H9 (cell line): ENCODE data around the gene NRP2. TPM values are rescaled to one million over a fixed set of nuclear protein-coding genes. Genes with fewer than 3 reads are reported as not detected.
A peak's percentile ranks its signal among the peaks of the same experiment; 100 is the strongest.

Experiments used
- DNase-seq: peaks from one replicate; pipeline ENCODE4 v3.0.0-alpha.2; 2017
- H2AFZ ChIP-seq: one replicate; pipeline ENCODE4 v1.6.1; 2013; ENCODE audit warnings: mild to moderate bottlenecking, low read length, control low read depth, moderate library complexity
- H2AK5ac ChIP-seq: 2 replicates; pipeline ENCODE4 v1.6.1; 2013; ENCODE audit warnings: low read length, control low read depth, mixed read lengths; ENCODE audit not compliant: insufficient read length
- H2BK120ac ChIP-seq: one replicate; pipeline ENCODE4 v1.6.1; 2013; ENCODE audit warnings: low read depth, mild to moderate bottlenecking, low read length, control low read depth, inconsistent platforms; ENCODE audit not compliant: poor library complexity, severe bottlenecking
- H2BK12ac ChIP-seq: 2 replicates; pipeline ENCODE4 v1.6.1; 2013; ENCODE audit warnings: low read length, control low read depth, mixed read lengths, low read depth; ENCODE audit not compliant: insufficient read length
- H2BK15ac ChIP-seq: 2 replicates; pipeline ENCODE4 v1.6.1; 2013; ENCODE audit warnings: low read depth, low read length, control low read depth
- H2BK20ac ChIP-seq: one replicate; pipeline ENCODE4 v1.6.1; 2013; ENCODE audit warnings: low read depth, mild to moderate bottlenecking, low read length, control low read depth, inconsistent platforms; ENCODE audit not compliant: poor library complexity, severe bottlenecking
- H2BK5ac ChIP-seq: 2 replicates; pipeline ENCODE4 v1.6.1; 2013; ENCODE audit warnings: low read length, control low read depth, mixed read lengths; ENCODE audit not compliant: insufficient read length
- H3K14ac ChIP-seq: 2 replicates; pipeline ENCODE4 v1.6.1; 2013; ENCODE audit warnings: low read length, control low read depth; ENCODE audit not compliant: insufficient read depth
- H3K18ac ChIP-seq: 2 replicates; pipeline ENCODE4 v1.6.1; 2013; ENCODE audit warnings: low read depth, mild to moderate bottlenecking, mixed read lengths, low read length, control low read depth; ENCODE audit not compliant: insufficient read length
- H3K23ac ChIP-seq: 2 replicates; pipeline ENCODE4 v1.6.1; 2013; ENCODE audit warnings: low read length, control low read depth, mixed read lengths, low read depth; ENCODE audit not compliant: insufficient read length
- H3K23me2 ChIP-seq: 2 replicates; pipeline ENCODE4 v1.6.1; 2013; ENCODE audit warnings: low read depth, mild to moderate bottlenecking, mixed read lengths, low read length, control low read depth; ENCODE audit not compliant: insufficient read length, poor library complexity, severe bottlenecking
- H3K27ac ChIP-seq: 2 replicates; pipeline ENCODE4 v1.5.1; 2013; ENCODE audit warnings: low read length, control low read depth, mixed read lengths, low read depth; ENCODE audit not compliant: insufficient read length
- H3K27me3 ChIP-seq: 2 replicates; pipeline ENCODE4 v1.6.1; 2013; ENCODE audit warnings: low read length, control low read depth, inconsistent platforms; ENCODE audit not compliant: insufficient read depth
- H3K4ac ChIP-seq: 2 replicates; pipeline ENCODE4 v1.6.1; 2013; ENCODE audit warnings: low read depth, mild to moderate bottlenecking, control low read depth, inconsistent platforms, low read length, moderate library complexity
- H3K4me1 ChIP-seq: 2 replicates; pipeline ENCODE4 v1.6.1; 2013; ENCODE audit warnings: low read length, control low read depth, inconsistent platforms; ENCODE audit not compliant: insufficient read depth
- H3K4me2 ChIP-seq: 2 replicates; pipeline ENCODE4 v1.6.1; 2013; ENCODE audit warnings: low read length, control low read depth, mixed read lengths; ENCODE audit not compliant: insufficient read length, insufficient read depth
- H3K56ac ChIP-seq: 2 replicates; pipeline ENCODE4 v1.6.1; 2013; ENCODE audit warnings: low read depth, mild to moderate bottlenecking, mixed read lengths, low read length, control low read depth; ENCODE audit not compliant: insufficient read length
- H3K79me1 ChIP-seq: 2 replicates; pipeline ENCODE4 v1.6.1; 2013; ENCODE audit warnings: low read depth, mild to moderate bottlenecking, moderate library complexity, low read length, control low read depth, inconsistent platforms; ENCODE audit not compliant: insufficient read depth, poor library complexity, severe bottlenecking
- H3K79me2 ChIP-seq: 2 replicates; pipeline ENCODE4 v1.6.1; 2013; ENCODE audit warnings: low read length, control low read depth, inconsistent platforms; ENCODE audit not compliant: insufficient read depth
- H3K9ac ChIP-seq: 2 replicates; pipeline ENCODE4 v1.6.1; 2013; ENCODE audit warnings: low read length, control low read depth, mixed read lengths; ENCODE audit not compliant: insufficient read length; ENCODE audit errors: extremely low read depth
- H3K9me3 ChIP-seq: one replicate; pipeline ENCODE4 v1.6.1; 2013; ENCODE audit warnings: low read depth, low read length, inconsistent platforms; ENCODE audit not compliant: control insufficient read depth
- H3T11ph ChIP-seq: one replicate; pipeline ENCODE4 v1.6.1; 2013; ENCODE audit warnings: mild to moderate bottlenecking, low read length, control low read depth, inconsistent platforms
- H4K20me1 ChIP-seq: one replicate; pipeline ENCODE4 v1.6.1; 2013; ENCODE audit not compliant: control insufficient read depth, insufficient read length, insufficient read depth
- H4K5ac ChIP-seq: 2 replicates; pipeline ENCODE4 v1.6.1; 2013; ENCODE audit warnings: low read depth, mild to moderate bottlenecking, mixed read lengths, low read length, control low read depth; ENCODE audit not compliant: insufficient read length
- H4K8ac ChIP-seq: replicated peaks from 2 replicates; pipeline ENCODE4 v1.6.1; 2013; ENCODE audit warnings: low read length, control low read depth, mixed read lengths, low read depth; ENCODE audit not compliant: insufficient read length
- H4K91ac ChIP-seq: 2 replicates; pipeline ENCODE4 v1.6.1; 2013; ENCODE audit warnings: low read depth, mild to moderate bottlenecking, moderate library complexity, mixed read lengths, low read length, control low read depth; ENCODE audit not compliant: insufficient read length
- H3K27ac Mint-ChIP-seq, 3 experiments: 2 replicates in 2 of 3; 3 replicates in 1 of 3; pipeline ENCODE4 v1.8.0; 2020 to 2021; ENCODE audit warnings: mixed read lengths in 3 of 3, mild to moderate bottlenecking in 1 of 3, moderate library complexity in 1 of 3
- H3K27me3 Mint-ChIP-seq: 2 replicates; pipeline ENCODE4 v1.8.0; 2021; ENCODE audit warnings: low read depth, mild to moderate bottlenecking, moderate library complexity, mixed read lengths
- H3K36me3 Mint-ChIP-seq, 3 experiments: 2 replicates in 2 of 3; 3 replicates in 1 of 3; pipeline ENCODE4 v1.8.0; 2020 to 2021; ENCODE audit warnings: low read depth in 3 of 3, mixed read lengths in 3 of 3; ENCODE audit not compliant: insufficient read depth in 1 of 3
- H3K4me1 Mint-ChIP-seq, 2 experiments: 2 replicates each; pipeline ENCODE4 v1.8.0; 2020; ENCODE audit warnings: mixed read lengths in 2 of 2
- H3K4me3 Mint-ChIP-seq, 2 experiments: 2 replicates in 1 of 2; 3 replicates in 1 of 2; pipeline ENCODE4 v1.8.0; 2020 to 2021; ENCODE audit warnings: mild to moderate bottlenecking in 2 of 2, mixed read lengths in 2 of 2, moderate library complexity in 1 of 2
- H3K9me3 Mint-ChIP-seq, 2 experiments: 2 replicates in 1 of 2; 3 replicates in 1 of 2; pipeline ENCODE4 v1.8.0; 2020; ENCODE audit warnings: mild to moderate bottlenecking in 2 of 2, mixed read lengths in 2 of 2, moderate library complexity in 1 of 2
- WGBS: extraction: QIAGEN DNeasy Blood & Tissue Kit; methylation state at CpG from one replicate; pipeline ENCODE4 v1.1.7; 2013; ENCODE audit warnings: missing lambda C conversion rate, low lambda C conversion rate, mixed read lengths; ENCODE audit not compliant: insufficient read length; ENCODE audit errors: extremely low coverage; 5-methylcytosine and 5-hydroxymethylcytosine counted together
- total RNA-seq: library from RNA; stranded (reverse); gene quantifications from 2 replicates; pipeline ENCODE4 v1.2.1, GENCODE V29; 2021
- TF ChIP-seq, protein P1 (sequence below): fragments of 200-600 bp; sonication (generic); conservative IDR thresholded peaks from 3 replicates; pipeline ENCODE4 v1.8.0; 2021; ENCODE audit warnings: antibody characterized with exemption, mild to moderate bottlenecking

NRP2 gene
- total RNA-seq, 1 experiment from 2014 or later: 19.7 TPM

DNA sequence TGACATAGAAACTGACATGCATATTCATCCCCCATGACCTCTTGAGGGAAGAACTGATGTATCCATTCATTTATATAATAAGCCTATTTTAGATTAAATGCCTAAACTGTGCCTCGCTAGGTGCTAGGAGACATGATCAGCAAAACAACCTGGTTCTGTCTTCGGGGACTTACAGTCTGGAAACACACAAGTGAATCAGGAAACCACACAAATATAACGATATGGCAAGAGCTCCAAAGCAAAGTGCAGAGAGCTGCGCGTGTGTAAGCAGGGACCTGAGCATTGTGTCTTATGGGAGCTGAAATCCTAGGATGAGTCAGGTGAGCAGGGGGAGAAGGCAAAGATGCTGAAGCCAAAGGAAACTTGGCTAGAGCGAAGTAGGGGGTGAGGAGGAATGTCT is 120.6 kb downstream of the NRP2 start:
- Histone ChIP-seq H2AK5ac (no peak overlapping the region), H2BK15ac (no peak overlapping the region), H3K79me2 (no peaks in the 10 kb centered on the region), H3K9ac (no peak overlapping the region), H3K4ac (no peak overlapping the region), H4K8ac (no peak overlapping the region), H3K4me1 (no peaks in the 10 kb centered on the region), H3K27me3 (no peaks in the 10 kb centered on the region), H4K5ac (no peak overlapping the region), H4K20me1 (no peaks in the 10 kb centered on the region), H3K79me1 (no peaks in the 10 kb centered on the region), H3K18ac (no peak overlapping the region), H2BK5ac (no peak overlapping the region), H3K9me3 (no peaks in the 10 kb centered on the region), H3K23ac (no peak overlapping the region), H2BK12ac (no peak overlapping the region), H4K91ac (no peak overlapping the region), H3K56ac (no peak overlapping the region), H3T11ph (no peak overlapping the region), H2BK120ac (no peak overlapping the region), H3K4me2 (no peak overlapping the region), H3K23me2 (no peaks in the 10 kb centered on the region), H3K14ac (no peak overlapping the region), H2BK20ac (no peak overlapping the region), H3K27ac (no peak overlapping the region), H2AFZ (no peak overlapping the region)
- peaks cover 13 to 18% (median 17%) of the 10 kb centered on the region in 3 experiments for H3K36me3 Mint-ChIP-seq
- peaks cover 16 to 18% of the 10 kb centered on the region in 2 experiments for H3K9me3 Mint-ChIP-seq
- WGBS: no CpG with 5 or more reads among the region's 6 CpGs
- H3K27ac Mint-ChIP-seq: peak overlapping the region in 1 of 3 experiments; percentile 32; a peak in 1 of 7 replicates
- DNase-seq: no peak
- H3K4me3 Mint-ChIP-seq: no peak overlapping the region
- TF ChIP-seq, protein P1, sequence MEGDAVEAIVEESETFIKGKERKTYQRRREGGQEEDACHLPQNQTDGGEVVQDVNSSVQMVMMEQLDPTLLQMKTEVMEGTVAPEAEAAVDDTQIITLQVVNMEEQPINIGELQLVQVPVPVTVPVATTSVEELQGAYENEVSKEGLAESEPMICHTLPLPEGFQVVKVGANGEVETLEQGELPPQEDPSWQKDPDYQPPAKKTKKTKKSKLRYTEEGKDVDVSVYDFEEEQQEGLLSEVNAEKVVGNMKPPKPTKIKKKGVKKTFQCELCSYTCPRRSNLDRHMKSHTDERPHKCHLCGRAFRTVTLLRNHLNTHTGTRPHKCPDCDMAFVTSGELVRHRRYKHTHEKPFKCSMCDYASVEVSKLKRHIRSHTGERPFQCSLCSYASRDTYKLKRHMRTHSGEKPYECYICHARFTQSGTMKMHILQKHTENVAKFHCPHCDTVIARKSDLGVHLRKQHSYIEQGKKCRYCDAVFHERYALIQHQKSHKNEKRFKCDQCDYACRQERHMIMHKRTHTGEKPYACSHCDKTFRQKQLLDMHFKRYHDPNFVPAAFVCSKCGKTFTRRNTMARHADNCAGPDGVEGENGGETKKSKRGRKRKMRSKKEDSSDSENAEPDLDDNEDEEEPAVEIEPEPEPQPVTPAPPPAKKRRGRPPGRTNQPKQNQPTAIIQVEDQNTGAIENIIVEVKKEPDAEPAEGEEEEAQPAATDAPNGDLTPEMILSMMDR: no peak
- peaks cover 5% of the 10 kb centered on the region; the same call in 1 of the 2 replicates for H3K27me3 Mint-ChIP-seq
- H3K4me1 Mint-ChIP-seq: peaks cover 12 to 13% of the 10 kb centered on the region in 2 experiments
